ENCODE measurements around the gene HEBP2. TPM values are rescaled to one million over a fixed set of nuclear protein-coding genes. Genes with fewer than 3 reads are reported as not detected.

HEBP2 gene
- total RNA-seq, 1 experiment from 2014 or later = 31.6 TPM

DNA sequence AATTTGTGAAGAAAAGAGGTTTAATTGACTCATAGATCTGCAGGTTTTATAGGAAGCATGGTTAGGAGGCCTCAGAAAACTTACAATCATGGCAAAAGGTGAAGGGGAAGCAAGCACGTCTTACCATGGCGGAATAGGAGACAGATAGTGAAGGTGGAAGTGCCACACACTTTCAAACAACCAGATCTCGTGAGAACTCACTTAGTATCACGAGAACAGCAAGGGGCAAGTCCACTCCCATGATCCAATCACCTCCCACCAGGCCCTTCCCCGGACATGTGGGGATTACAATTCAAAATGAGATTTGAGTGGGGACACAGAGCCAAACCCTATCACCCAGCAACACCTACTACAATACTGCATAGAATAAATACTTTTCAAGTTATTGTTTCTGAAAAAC lies 7.3 kb upstream of the HEBP2 start:
- DNase-seq (ENCODE audit: extremely low read depth, low read depth) = no peak

DNA sequence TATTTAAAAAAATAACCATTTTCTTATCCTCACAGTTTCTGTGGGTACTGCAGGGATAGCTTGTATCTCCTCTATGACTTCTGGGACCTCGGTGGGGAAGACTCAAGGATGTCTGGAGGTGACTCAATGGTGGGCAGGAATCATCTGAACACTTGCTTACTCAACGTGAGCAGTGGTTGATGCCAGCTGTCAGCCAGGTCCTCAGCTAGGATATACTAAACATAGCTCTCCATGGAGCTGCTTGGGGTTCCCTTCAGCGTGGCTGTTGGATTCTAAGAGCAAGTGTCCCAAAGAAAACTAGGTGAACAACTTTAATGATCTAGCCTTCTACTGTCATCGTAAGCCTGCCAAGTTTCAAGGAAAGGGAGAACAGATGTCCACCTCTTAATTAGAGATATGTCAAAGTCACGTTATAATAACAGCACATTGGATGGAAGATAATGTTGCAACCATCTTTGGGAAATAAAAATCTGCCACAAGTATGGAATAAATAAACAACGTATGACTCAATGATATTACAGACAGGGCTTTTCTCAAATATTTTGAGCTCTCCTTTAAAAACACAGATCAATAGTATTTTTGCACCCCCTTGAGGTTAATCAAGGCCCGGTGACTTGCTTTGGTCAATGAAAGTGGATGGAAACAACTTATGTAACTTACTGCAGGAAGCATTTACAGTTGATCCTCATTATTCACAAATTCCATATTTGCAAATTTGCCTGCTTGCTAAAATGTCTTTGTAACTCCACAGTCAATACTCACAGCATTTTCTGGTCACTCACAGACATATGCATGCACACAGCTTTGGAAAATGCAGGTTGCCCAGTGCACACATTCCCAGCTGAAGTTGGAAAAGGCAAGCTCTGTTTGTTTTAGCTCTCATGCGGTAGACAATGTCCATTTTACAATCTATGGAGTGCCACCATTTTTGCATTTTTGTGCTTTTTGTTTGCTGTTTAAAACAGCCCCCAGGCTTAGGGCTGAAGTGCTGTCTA lies 6.6 kb upstream of the HEBP2 start:
- DNase-seq (ENCODE audit: extremely low read depth, low read depth) = no peak

DNA sequence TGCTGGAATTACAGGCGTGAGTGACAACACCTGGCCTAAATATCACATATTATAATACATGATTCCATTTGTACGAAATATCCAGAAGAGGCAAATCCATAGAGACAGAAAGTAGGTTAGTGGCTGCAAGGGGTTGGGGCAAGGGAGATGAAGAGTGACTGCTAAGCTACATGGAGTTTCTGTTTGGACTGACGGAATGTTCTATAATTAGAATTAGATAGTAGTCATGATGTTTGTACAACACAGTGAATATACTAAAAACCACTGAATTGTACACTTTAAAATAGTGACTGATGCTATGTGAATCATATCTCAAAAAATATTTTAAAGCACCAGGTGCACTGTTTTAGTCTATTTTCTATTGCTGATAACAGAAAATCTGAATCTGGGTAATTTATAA lies 3.7 kb upstream of the HEBP2 start:
- no peak for DNase-seq (ENCODE audit: extremely low read depth, low read depth)

DNA sequence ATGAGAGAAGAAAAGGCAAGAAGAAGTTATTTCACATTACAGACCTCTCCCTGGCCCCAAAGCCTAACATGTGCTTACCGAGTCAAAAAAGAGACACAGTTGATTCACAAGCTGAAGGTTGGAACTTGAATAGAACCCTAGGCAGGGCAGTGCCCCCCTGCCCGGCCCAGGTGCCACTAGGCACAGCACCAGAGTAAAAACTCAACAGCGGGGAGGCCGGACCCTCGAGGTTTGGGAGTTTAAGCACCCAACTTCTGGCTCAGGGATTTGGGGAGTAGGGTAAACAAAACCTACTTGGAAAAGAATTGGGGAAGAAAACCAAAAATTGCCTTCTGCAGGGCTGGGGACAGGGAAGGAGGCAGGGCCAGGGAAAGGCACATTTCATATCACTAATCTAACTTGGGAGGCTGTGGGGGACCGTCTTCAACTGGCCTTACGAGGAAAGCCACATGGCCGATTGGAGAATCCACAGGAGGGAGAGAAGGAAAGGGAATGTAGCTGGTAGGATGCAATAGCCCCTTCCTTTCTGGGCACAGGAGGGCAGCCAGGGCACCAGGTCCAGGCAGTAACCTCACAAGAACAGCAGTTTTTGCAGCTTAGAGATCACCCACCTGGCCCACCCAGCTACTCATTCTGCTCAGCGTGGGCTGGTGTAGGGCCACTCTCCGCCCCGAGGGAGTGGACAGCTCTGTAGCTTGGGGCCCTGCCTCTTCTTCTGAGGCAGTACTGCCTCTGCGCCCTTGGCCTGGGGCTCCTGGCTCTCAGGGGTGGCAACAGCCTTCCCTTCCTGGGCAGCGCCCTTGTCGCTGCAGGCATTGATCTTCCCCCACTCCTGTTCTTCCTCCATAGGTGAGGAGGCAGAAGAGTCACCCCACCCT lies 1.8 kb upstream of the HEBP2 start:
- no peak for DNase-seq (ENCODE audit: extremely low read depth, low read depth)

DNA sequence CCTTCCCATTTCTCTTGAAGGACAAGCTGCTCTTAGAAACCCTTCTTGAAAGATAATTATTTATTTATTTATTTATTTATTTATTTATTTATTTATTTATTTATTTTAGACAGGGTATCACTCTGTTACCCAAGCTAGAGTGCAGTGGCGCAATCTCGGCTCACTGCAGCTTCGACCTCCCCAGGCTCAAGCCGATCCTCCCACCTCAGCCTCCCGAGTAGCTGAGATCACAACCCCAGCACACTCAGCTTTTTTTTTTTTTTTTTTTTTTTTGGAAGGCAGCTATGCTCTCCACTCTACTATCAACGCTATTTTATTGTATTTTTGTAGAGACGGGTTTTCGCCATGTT lies 1.2 kb upstream of the HEBP2 start:
- DNase-seq (ENCODE audit: extremely low read depth, low read depth) = no peak

DNA sequence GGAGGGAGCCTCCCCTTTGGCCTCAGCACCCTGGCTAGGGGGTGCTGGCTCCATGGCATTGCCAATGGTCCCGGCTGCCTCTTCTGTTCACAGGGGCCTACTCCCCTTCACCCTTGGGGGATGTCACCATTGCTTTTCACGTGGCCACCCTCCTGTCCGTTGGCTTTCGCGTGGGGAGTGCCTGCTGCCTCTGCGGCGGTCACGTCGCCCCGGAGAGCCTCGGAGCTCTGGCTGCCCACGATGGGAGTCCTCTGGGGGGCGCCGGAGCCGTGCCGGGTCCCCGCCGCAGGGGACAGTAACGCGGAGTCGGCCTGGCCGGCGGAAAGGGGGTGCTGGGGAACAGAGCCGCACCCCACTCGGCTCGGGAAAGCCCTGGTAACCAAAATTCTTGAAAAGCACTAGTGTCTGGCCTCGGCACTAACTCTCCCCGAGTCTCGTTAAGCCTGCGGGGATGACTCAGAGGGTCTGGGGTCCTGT lies 661 bp upstream of the HEBP2 start:
- no peak for DNase-seq (ENCODE audit: extremely low read depth, low read depth)

DNA sequence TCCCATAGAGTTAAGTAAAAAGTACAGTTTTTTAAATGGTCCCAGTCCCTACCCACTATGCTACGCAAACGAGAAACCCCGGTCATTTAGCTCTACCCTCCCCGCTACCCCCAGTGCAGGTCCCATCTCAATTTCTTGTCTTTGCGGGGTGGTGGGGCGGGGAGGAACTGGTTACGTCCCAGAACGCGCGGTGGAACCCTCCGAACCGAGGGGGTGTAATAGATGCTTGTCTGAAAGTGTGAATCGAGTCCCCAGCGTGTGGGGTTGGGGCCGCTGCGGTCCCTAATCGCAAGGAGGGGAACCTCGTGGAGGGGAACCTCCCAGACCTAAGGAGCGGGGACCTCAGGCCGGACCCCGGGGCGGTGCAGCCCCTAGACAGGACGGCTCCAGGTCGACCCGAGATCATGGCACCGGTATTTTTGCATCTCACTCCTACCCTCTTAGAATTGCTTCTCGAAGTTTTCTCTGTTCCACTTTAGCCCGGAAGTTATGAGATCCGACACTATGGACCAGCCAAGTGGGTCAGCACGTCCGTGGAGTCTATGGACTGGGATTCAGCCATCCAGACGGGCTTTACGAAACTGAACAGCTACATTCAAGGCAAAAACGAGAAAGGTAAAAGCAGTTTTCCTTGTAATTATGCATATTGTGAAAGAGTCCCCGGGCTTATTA lies 779 bp downstream of the HEBP2 start:
- DNase-seq (ENCODE audit: extremely low read depth, low read depth) = no peak

DNA sequence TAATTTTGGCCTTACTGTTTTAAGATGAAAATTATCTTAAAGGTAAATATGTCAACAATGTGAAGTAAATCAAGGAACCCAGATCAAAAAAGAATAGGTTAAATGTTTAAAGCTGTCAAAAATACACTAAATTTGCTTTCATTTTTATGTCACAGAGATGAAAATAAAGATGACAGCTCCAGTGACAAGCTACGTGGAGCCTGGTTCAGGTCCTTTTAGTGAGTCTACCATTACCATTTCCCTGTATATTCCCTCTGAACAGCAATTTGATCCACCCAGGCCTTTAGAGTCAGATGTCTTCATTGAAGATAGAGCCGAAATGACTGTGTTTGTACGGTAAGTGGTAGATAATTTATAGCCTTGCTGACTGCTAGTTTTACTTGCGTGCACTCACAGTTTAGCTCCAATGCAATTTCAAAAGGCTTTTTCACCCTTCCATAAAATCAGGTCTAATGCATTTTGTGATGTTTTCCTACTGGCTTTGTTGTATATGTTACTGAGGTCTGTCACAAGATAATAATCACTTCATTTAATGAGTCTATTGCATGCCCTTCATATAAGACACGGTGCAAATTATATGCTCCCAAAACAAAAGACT lies 1.9 kb downstream of the HEBP2 start:
- DNase-seq (ENCODE audit: extremely low read depth, low read depth) = no peak

DNA sequence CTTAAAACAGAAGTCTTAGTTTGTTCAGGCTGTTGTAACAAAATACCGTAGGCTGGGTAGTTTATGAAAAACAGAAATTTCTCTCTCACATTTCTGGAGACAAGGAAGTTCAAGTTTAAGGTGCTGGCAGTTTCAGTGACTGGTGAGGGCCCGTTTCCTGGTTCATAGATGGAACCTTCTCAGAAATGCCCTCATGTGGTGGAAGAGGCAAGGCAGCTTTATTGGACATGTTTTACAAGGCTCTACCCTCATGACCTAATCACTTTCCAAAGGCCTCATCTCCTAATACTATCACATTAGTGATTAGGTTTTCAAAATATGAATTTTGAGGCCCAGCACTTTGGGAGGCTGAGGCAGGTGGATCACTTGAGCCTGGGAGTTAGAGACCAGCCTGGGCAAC lies 2.4 kb downstream of the HEBP2 start:
- no peak for DNase-seq (ENCODE audit: extremely low read depth, low read depth)

DNA sequence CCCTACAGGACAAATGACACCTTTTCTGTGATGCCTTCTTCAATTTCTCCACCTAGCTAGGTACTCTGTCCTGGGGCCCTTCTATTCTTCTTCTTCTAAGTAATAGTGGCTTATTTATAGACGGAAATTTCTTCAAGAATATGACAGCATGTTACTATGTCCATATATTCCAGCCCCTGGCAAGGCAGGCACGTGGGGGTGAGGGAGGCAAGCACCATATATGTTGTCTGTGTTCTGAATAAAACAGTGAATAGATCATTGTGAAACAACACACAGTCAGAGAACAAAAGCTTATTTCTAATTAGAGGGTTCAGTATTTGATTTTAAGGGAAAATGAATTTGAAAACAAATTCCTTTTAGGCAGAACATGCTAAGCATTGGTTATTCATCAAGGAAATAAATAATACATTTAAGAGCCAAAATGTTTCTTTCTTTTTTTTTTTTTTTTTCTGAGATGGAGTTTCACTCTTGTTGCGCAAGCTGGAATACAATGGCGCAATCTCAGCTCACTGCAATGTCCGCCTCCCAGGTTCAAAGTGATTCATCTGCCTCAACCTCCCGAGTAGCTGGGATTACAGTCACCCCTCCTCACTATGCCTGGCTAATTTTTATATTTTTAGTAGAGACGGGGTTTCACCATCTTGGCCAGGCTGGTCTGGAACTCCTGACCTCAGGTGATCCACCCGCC lies 6.2 kb downstream of the HEBP2 start:
- no peak for DNase-seq (ENCODE audit: extremely low read depth, low read depth)

DNA sequence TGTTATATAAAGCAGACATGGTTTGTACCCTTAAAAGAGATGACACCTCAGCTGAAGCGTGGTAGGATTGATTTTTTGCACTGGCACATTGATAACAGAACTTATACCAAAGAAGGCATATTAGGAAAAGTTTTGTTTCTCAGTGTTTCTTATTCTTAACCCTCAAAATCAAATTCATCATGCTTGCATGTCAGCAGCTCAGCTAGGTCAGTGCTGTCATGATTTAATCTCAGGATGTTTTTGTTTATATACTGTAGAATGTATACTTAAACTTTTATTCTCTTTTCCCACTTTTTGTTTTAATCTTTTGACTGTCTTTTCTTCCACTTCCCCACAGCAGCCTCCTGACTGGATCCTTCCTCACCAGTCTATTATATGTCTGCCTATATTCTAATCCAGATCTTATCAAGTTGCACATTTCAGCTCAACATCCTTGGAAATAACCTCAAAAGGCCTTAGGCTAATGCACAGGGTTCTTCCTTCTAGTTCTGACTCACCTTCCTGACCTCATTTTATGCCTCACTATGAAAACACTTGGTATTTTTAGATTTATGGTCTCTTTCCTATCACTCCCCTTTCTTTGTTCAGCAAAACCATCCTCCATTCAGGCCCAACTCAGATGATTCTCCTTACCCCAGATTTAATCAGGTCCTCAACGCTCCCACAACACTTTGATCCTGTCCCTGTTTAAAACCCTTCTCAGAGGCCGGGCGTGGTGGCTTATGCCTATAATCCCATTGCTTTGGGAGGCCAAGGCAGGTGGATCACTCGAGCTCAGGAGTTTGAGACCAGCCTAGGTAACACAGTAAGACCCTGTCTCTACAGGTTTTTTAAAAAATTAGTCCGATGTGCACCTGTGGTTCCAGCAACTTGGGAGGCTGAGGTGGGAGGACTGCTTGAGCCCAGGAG lies 7.2 kb downstream of the HEBP2 start:
- no peak for DNase-seq (ENCODE audit: extremely low read depth, low read depth)

DNA sequence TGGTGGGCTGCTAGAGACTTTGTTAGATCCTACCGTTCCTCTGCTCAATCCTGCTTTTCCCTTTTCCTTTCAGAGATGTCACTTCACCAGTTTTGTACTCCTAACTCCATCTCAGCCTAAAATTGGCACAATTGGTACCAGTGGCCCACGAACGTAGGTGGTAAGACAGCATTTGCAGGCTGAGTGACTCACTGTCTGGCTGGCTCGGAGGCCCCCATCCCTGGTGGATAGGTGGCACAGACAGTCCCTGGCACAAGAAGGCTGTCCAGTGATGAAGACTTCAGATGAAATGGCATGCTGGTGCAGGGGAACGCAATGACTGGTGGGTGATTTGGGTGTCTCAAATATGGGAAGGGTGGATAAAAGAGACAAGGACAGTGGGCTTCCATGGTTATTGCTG lies 11.1 kb downstream of the HEBP2 start:
- no peak for DNase-seq (ENCODE audit: extremely low read depth, low read depth)

DNA sequence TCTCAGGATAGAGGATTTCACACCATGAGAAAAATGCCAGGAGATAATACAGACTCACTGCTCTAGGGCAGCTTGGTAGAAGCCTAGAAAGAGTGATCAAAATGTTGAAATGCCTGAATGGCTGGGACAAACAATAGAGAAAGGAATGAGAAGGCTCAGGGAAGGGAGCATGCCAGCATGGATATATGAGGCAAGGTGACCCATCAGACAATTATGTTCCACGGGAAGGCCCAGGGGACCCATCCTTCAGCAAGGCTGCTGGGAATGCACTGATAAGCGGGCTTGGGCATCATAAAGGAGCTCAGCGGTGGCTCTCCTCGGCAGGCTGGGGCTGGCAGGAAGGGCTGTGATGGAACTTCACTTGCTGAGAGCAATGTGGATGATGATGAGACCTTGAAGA lies 12.2 kb downstream of the HEBP2 start:
- DNase-seq (ENCODE audit: extremely low read depth, low read depth) = no peak

DNA sequence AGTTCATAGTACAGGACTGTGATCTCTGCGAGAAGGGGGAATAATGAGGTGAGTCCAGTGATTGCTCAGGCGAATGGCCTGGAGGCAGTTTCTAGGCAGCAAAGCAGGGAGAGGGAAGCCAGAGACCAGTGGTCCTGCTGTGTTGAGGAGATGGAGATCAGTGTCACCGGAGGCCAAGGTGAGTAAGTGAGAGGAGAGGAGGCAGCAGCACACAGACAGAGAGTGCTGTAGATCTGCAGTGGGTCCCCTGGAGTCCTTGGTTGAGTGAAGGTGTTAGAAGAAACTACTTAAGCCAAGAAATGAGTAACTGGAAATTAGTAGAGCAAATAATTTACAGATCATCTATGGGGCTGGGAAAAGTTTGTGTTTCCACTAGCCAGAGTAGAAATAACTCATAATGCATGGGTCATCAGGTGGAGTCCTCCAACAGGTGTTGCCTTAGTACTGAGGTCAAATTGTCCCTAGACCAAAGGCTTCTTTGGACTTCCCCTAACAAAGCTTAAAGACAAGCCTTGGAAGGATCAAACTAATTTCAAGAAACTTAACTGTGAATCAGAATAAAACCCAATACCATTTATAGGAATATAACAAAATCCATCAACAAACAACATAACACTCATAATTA lies 13.6 kb downstream of the HEBP2 start:
- no peak for DNase-seq (ENCODE audit: extremely low read depth, low read depth)

DNA sequence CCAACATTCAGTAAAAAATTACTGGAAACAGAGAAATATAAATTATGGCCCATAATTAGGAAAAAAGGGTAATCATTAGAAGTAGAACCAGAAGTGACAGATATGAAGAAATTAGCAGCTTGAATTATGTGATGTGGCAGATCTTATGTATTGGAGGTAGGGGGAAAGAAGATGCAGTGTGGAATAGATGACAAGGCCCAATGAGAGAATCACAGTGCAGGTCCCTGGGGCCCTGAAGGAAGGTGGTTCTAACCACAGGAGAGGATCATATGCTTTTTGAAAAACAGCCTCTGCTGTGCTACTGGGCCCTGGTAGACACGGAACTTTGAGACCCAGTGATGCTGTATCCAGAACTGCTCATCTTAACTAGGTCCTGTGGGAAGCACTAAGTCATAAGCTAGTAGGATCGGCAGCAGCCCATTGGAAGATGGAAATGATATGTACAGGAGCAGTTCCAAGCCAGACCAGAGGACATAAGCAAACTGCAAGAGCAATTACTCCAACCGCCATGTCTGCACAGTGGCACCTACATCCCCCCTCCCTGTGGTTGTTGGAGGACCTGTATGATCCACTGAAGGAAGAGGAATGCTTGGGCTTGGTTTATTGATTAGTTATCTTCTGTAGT lies 14.2 kb downstream of the HEBP2 start:
- no peak for DNase-seq (ENCODE audit: extremely low read depth, low read depth)

DNA sequence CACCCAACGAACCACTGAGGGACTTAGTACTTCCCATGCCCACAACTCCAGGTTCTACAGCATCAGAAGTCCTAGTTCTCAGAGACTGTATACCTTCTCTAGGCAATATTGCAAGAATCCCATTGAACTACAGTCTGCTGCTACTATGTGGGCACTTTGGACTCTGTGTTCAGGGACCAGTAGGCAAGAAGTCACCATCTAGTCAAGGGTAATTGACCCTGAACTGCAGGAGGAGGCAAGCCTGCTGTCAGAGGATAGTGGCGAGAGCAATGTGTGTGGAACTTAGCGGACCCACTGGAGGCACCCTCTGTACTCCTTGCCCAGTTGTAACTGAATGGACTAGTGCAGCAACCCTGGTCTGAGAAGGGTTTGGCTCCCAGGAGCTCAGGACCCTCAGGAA lies 15.7 kb downstream of the HEBP2 start:
- no peak for DNase-seq (ENCODE audit: extremely low read depth, low read depth)

DNA sequence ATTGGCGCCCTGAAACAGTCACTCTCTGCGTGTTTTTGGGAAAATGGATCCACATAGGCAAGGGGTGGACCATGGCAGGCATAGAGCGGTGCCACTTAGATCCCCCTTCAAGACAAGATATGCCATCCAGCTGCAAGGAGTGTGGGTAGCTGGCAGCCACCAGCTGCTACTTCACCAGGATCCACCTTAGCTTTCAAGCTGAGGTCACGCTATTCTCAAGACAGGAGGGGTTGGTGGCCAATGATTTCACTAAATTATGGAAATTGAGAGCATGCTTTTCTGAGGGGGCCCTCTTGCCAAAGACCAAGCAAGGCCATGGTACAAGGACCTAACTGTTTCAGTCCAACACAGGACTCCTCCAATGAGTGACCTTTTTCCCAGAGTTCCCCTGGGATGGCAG lies 16.3 kb downstream of the HEBP2 start:
- DNase-seq (ENCODE audit: extremely low read depth, low read depth) = no peak

DNA sequence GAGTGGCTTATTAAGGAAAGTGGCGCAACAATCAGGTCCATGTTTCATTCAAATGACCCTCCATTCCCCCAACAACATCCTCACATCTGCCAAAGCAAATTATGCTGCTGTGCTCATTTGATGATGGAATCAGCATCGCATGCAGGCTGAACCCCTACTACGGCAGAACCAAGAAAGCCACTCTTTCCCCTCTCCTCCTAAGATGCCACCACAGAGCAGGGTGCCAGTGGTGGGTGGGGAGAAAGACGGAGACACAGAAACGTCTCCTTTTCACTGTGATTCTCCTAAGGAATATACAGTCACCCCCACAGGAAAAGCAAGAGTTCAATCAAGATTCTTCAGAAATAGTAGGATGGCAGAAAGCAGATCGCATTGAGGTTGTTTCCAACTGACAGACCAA lies 17.1 kb downstream of the HEBP2 start:
- no peak for DNase-seq (ENCODE audit: extremely low read depth, low read depth)

All from NCI-H460 (cell line).